ENCODE results near the gene MSI2. TPM values are rescaled to one million over a fixed set of nuclear protein-coding genes. Genes with fewer than 3 reads are reported as not detected.

The MSI2 gene
- total and polyA plus RNA-seq, 9 of the 15 experiments (the other 6 are each of a cell fraction or from before 2014, with no cell fraction given) = 4.6 to 61.8 (median 42.4) TPM

DNA sequence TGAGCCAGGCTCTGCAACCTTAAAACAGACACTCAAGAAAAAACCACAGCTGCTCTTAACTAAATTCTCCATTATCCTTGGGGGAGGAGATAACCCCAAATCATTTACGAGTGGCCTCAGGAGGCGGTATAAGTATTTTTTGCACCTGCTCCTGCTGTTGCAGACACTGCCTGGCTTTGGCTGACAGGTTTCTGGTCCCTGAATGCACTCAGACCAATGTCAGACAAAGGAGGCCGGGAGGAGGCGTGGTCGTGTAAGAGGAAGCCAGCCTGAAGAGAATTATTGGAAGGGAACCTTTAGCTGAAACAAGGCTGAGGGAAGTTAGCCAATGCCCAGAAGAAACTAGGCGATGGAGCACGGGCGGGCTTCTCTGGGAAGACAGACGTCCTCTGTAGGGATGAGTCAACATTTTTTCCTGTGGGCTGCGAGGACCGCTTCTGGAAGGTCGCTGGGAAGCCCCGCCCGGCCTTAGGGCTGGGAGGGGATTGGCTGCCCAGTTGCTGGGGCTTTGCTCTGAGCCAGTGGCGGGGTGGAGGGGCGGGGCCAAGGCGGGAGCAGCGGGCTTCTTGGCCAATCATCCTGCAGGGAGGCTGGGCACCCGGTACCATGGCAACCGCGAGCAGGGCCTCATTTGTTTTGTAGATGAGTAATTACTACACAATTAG is 406.5 kb downstream of the MSI2 start (continued):
- TF ChIP-seq, protein P1, sequence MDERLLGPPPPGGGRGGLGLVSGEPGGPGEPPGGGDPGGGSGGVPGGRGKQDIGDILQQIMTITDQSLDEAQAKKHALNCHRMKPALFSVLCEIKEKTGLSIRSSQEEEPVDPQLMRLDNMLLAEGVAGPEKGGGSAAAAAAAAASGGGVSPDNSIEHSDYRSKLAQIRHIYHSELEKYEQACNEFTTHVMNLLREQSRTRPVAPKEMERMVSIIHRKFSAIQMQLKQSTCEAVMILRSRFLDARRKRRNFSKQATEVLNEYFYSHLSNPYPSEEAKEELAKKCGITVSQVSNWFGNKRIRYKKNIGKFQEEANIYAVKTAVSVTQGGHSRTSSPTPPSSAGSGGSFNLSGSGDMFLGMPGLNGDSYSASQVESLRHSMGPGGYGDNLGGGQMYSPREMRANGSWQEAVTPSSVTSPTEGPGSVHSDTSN (CRISPR knock-in tag; IDR thresholded peaks at IDR 0.05; ENCODE audit: low read depth) = no peak; the same call in 1 of the 2 replicates
- TF ChIP-seq, protein P1 (tag; conservative IDR thresholded peaks at IDR 0.05; ENCODE audit: low read depth) = peak; percentile 87
- peak; percentile 81 for TF ChIP-seq ZNF263 (CRISPR knock-in tag; IDR thresholded peaks at IDR 0.05; ENCODE audit: borderline replicate concordance)
- TF ChIP-seq KHSRP (IDR thresholded peaks at IDR 0.05) = no peak
- TF ChIP-seq ZNF212 (CRISPR knock-in tag; IDR thresholded peaks at IDR 0.05) = no peak
- TF ChIP-seq ASH1L (IDR thresholded peaks at IDR 0.05; ENCODE audit: borderline replicate concordance, low read depth, partially characterized antibody) = peak; percentile 91
- TF ChIP-seq, protein P2, sequence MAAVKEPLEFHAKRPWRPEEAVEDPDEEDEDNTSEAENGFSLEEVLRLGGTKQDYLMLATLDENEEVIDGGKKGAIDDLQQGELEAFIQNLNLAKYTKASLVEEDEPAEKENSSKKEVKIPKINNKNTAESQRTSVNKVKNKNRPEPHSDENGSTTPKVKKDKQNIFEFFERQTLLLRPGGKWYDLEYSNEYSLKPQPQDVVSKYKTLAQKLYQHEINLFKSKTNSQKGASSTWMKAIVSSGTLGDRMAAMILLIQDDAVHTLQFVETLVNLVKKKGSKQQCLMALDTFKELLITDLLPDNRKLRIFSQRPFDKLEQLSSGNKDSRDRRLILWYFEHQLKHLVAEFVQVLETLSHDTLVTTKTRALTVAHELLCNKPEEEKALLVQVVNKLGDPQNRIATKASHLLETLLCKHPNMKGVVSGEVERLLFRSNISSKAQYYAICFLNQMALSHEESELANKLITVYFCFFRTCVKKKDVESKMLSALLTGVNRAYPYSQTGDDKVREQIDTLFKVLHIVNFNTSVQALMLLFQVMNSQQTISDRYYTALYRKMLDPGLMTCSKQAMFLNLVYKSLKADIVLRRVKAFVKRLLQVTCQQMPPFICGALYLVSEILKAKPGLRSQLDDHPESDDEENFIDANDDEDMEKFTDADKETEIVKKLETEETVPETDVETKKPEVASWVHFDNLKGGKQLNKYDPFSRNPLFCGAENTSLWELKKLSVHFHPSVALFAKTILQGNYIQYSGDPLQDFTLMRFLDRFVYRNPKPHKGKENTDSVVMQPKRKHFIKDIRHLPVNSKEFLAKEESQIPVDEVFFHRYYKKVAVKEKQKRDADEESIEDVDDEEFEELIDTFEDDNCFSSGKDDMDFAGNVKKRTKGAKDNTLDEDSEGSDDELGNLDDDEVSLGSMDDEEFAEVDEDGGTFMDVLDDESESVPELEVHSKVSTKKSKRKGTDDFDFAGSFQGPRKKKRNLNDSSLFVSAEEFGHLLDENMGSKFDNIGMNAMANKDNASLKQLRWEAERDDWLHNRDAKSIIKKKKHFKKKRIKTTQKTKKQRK (IDR thresholded peaks at IDR 0.05; ENCODE audit: borderline replicate concordance, low read depth, low read length) = peak; percentile 64; the same call in 1 of the 2 replicates
- TF ChIP-seq NRF1 (conservative IDR thresholded peaks at IDR 0.05 in 1 of 2, IDR thresholded peaks at IDR 0.05 in 1 of 2) = peak; percentile 27 to 28; a peak in 2 of 4 replicates
- 0 out of 4 replicates have a peak, but pooled peaks of 1 of the 2 experiments have one; percentile 15 for TF ChIP-seq HDAC1 (IDR thresholded peaks at IDR 0.05)
- TF ChIP-seq CREM (IDR thresholded peaks at IDR 0.05; ENCODE audit: low read depth) = peak; percentile 32; the same call in 1 of the 2 replicates
- peak; percentile 61 for TF ChIP-seq JUND (IDR thresholded peaks at IDR 0.05; ENCODE audit: borderline replicate concordance, low read depth, low read length)
- peak; percentile 44; the same call in 1 of the 3 replicates for TF ChIP-seq JUND (tag; IDR thresholded peaks at IDR 0.05; ENCODE audit: borderline replicate concordance, low read depth, low read length)
- no peak for TF ChIP-seq SNIP1 (IDR thresholded peaks at IDR 0.05; ENCODE audit: low read depth)
- peak in 1 of 2 experiments; percentile 25; a peak in 1 of 4 replicates for TF ChIP-seq RCOR1 (IDR thresholded peaks at IDR 0.05; ENCODE audit: borderline replicate concordance in 1 of 2, low read depth in 2 of 2, low read length in 2 of 2)
- peak; percentile 64 for TF ChIP-seq FOSL1 (tag; conservative IDR thresholded peaks at IDR 0.05)
- no peak for TF ChIP-seq ZNF551 (CRISPR knock-in tag; IDR thresholded peaks at IDR 0.05)
- peak; percentile 45; the same call in 1 of the 2 replicates for TF ChIP-seq L3MBTL2 (IDR thresholded peaks at IDR 0.05)
- peak; percentile 80 for TF ChIP-seq SP2 (IDR thresholded peaks at IDR 0.05; ENCODE audit: extremely low read depth, low read depth, low read length, poor library complexity, severe bottlenecking)
- TF ChIP-seq CEBPG (CRISPR knock-in tag; IDR thresholded peaks at IDR 0.05) = no peak
- TF ChIP-seq CEBPG (tag; conservative IDR thresholded peaks at IDR 0.05 in 1 of 2, IDR thresholded peaks at IDR 0.05 in 1 of 2) = 0 out of 4 replicates have a peak, but pooled peaks of 1 of the 2 experiments have one; percentile 55
- peak; percentile 51; the same call in 1 of the 2 replicates for TF ChIP-seq CXXC5 (CRISPR knock-in tag; IDR thresholded peaks at IDR 0.05)
- TF ChIP-seq RAD21 (CRISPR knock-in tag; conservative IDR thresholded peaks at IDR 0.05 in 1 of 2, IDR thresholded peaks at IDR 0.05 in 1 of 2) = 0 out of 4 replicates have a peak, but pooled peaks of 1 of the 2 experiments have one; percentile 1

All from K562 (cell line).